ENCODE results near the gene RNF7.
"Not testable (repeated sequence)": the region's sequence is repeated elsewhere in the genome, so short reads cannot be mapped to it uniquely, and the experiment has no call there.

RNF7 gene

GRCh38 chr3:141738022-141738890 is at the start of gene RNF7:
Gene RNF7, plus strand, starts transcription at chr3:141738298. Its CDS starts 44 bp downstream, at chr3:141738342.
- DNase-seq (ENCODE audit: low read depth): peak; percentile 60

GRCh38 chr3:141690431-141691072 is 47.5 kb upstream of the RNF7 start:
- no peak for DNase-seq (ENCODE audit: low read depth)

DNA sequence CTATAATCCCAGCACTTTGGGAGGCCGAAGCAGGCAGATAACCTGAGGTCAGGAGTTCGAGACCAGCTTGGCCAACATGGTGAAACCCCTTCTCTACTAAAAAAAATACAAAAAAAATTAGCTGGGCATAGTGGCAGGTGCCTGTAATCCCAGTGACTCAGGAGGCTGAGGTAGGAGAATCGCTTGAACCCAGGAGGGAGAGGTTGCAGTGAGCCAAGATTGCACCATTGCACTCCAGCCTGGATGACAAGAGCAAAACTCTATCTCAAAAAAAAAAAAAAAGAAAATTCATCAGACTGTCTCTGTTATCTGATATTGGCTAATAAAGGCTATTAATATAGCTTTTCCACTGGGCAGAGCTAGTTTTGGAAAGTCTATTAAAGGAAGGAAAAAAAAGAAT is 46.6 kb upstream of the RNF7 start:
- not testable (repeated sequence) for DNase-seq (ENCODE audit: low read depth)

DNA sequence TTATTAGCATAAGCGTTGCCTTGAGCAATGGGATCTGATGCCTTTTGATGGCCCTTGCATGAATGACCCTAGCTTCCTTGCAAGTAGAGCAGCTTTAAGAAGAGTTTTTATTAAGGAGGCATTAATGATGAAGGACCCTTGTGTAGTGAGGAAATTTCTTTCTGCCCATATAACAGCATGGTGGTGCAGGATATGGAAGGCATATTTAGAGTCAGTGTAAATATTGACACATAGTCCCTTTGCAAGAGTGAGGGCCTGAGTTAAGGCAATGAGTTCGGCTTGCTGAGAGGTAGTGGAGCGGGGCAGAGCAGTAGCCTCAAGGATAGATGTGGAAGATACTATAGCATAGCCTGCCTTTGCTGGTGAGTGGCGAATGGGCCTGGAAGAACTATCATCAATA is 45.1 kb upstream of the RNF7 start:
- DNase-seq (ENCODE audit: low read depth): not testable (repeated sequence)

- DNase-seq (ENCODE audit: low read depth): no peak
These were observed 38.8 kb upstream of the RNF7 start for GRCh38 chr3:141699324-141699723.

- DNase-seq (ENCODE audit: low read depth): no peak
These were observed 38.2 kb upstream of the RNF7 start for GRCh38 chr3:141699897-141700296.

GRCh38 chr3:141703367-141703766 is 34.7 kb upstream of the RNF7 start:
- DNase-seq (ENCODE audit: low read depth): not testable (repeated sequence)

DNA sequence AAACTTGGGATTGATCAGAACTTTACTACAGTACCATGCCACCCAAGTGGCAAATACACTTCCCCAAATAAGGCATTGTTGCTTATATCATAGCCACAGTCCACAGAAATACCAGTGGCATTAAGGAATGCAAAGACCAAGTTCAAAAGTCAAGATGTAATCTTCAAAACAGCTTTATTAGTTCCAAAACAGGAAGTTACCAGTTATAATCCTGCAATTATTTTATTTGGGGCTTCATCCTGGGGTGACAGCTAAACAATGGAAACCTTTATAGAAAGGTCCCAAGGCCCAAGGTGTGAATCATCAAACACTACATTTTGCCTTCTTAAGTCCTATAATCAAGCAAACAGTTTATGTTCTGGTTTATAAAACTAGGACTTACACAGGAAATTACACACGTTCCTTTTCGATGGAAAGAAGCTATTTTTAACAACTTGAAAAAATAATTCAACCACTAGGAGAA is 30.3 kb upstream of the RNF7 start:
- DNase-seq (ENCODE audit: low read depth): peak; percentile 31

DNA sequence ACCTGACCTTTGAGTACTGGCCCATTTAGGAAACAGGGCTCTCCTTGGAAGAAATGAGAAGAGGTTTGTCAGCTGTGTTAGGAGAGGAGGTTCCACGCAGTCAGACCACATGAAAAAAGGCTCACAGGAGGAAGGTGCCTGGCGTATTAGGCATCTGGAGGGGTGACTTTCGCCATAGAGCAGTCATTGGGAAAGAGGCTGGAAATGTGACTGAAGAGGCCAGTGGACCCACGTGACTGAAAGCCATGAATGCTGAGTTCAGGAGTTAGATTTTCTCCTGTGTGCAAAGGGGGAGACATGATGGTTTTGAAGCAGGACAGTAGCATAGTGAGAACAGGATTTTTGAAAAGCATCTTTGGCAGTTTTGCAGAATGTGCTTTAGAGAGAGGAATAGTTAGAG is 29.7 kb upstream of the RNF7 start:
- DNase-seq (ENCODE audit: low read depth): no peak

DNA sequence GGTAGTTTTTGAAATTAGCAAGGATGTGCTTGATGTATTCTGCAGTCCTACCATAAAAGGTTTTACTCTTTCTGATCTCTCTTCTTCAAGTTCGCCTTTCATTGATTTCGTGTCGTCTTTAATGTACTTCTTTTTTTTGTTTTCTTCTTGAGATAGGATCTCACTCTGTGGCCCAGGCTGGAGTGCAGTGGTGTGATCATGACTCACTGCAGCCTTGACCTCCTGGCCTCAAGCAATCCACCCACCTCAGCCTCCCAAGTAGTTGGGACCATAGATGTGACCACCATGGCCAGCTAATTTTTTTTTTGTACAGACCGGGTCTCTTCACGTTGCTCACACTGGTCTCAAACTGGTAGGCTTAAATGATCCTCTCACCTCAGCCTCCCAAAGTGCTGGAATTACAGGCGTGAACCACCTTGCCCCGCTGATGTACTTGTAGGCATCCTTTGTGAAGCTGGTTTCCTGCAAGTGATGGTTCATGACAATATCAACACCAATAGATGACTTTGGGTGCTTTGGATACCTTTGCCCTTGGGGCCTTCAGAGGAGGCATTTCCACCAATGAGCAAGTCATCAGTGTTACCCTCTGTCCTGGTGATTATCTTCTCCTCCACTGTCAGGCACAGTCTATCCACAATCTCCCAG is 28.9 kb upstream of the RNF7 start:
- no peak for DNase-seq (ENCODE audit: low read depth)

GRCh38 chr3:141710121-141710520 is 28.0 kb upstream of the RNF7 start:
- DNase-seq (ENCODE audit: low read depth): no peak

DNA sequence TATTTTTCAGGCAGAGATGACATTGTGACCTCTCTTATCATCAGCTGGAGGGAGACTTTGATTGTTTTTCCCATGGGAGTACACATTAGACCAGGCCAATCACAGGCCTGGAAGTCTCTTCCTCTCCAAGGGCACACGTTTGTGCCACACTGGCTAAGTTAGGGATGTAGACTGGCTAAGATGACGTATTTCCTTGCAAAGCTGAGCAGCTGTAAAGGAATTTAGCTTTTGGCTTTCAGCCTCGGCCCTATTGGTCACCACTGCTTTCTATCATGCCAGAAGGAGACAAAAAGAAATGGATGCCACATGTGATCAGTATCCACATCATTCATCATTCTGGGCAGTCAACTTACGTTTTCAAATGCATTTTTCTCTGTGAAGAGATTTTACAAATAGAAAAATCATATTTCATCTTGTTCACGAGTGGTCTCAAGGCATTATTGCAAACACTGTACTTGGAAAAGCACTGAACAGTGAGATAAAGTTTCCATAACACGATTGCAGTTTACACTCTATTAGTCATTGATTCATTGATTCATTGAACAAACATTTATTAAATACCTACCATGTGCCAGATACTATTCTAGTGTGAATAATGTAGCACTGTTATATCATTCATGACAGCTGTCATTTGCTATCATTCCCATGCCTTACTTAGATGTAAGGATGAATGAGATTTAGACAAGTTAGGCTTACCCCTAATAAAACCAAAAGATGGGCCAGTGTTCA is 27.0 kb upstream of the RNF7 start:
- DNase-seq (ENCODE audit: low read depth): peak; percentile 37

- DNase-seq (ENCODE audit: low read depth): no peak
These were observed 23.4 kb upstream of the RNF7 start for GRCh38 chr3:141714671-141715070.

DNA sequence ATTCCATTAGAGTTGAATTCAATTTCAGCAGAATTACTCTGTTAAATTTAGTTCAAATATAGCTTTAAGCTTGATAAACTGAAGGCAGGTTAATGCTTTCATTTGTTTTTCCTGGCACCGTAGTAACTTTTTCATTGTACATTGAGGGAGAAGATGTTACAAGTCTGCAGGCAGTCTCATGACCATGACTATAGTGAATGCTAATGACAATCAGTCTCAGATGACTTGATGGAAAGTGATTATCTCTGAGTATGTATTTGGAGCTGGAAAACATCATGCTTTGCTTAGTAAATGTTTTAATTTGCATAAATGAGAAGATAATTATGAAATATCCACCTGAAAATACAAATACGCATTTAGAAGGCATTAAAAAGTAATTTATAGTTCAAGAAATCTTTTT is 16.0 kb upstream of the RNF7 start:
- DNase-seq (ENCODE audit: low read depth): no peak

DNA sequence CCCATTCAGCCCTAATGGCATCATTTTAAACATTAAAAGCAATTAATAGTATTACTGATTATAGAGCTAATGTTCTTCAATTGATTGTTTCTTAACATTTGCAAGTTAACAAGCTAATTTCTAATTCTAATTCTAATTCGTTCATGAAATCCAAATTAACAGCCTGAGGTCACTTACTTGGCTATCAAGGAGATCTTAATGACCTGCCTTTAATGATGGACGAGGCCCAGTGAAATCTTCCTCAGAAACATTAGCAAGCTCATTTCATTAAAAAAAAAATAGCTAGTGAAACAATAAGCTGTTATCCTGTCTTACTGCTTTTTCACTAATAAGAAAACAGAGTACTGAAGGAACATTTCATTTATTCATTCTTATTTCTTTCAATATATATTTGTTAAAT is 15.4 kb upstream of the RNF7 start:
- no peak for DNase-seq (ENCODE audit: low read depth)

GRCh38 chr3:141723255-141723654 is 14.8 kb upstream of the RNF7 start:
- no peak for DNase-seq (ENCODE audit: low read depth)

DNA sequence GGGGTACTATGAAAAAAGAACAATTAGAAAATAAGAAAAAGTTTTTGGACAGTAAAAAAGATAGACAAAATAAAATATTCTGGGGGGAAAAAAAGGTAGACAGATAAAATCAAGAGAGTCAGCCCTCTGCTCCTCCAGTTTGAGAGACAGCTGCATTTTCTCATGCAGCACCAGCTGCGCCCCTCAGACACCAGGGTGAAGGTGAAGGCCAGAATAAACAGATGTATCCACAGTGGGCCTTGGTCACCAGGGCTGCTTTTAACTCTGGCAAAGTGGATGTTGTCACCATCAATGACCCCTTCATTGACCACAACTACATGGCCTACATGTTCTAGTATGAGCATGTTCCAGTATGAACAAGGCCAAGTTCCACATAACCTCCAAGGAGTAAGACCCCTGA is 13.9 kb upstream of the RNF7 start:
- no peak for DNase-seq (ENCODE audit: low read depth)

GRCh38 chr3:141725036-141725435 is 13.1 kb upstream of the RNF7 start:
- no peak for DNase-seq (ENCODE audit: low read depth)

GRCh38 chr3:141726483-141726882 is 11.6 kb upstream of the RNF7 start:
- DNase-seq (ENCODE audit: low read depth): no peak

- no peak for DNase-seq (ENCODE audit: low read depth)
These were observed 9.7 kb upstream of the RNF7 start for GRCh38 chr3:141728355-141728892.

GRCh38 chr3:141729240-141729639 is 8.9 kb upstream of the RNF7 start:
- no peak for DNase-seq (ENCODE audit: low read depth)

- no peak for DNase-seq (ENCODE audit: low read depth)
These were observed 2.9 kb upstream of the RNF7 start for GRCh38 chr3:141735176-141735575.
